SU-DHL-6 (cell line): ENCODE data around the gene ANKS1B.

Source experiments
- H2AFZ ChIP-seq: fragments of 200-600 bp; sonication (generic); 2 replicates; pipeline ENCODE4 v1.6.1; 2014; ENCODE audit warnings: low read depth, mild to moderate bottlenecking, moderate library complexity, mixed read lengths, antibody characterized with exemption, low read length; ENCODE audit not compliant: severe bottlenecking
- H3F3A ChIP-seq: fragments of 200-600 bp; shearing (Covaris generic); 2 replicates; pipeline ENCODE4 v1.6.0; 2016; ENCODE audit warnings: antibody characterized with exemption, mild to moderate bottlenecking; ENCODE audit not compliant: insufficient read depth
- H3K27ac ChIP-seq: fragments of 200-600 bp; sonication (generic); 2 replicates; pipeline ENCODE4 v1.5.1; 2016; ENCODE audit warnings: low read depth, mild to moderate bottlenecking, low read length, moderate library complexity, mixed read lengths
- H3K27me3 ChIP-seq: fragments of 200-600 bp; sonication (generic), shearing (Covaris generic); 2 replicates; pipeline ENCODE4 v1.6.0; 2014; ENCODE audit warnings: mild to moderate bottlenecking, low read length
- H3K36me3 ChIP-seq: fragments of 200-600 bp; sonication (generic); 2 replicates; pipeline ENCODE4 v1.6.1; 2014; ENCODE audit warnings: mild to moderate bottlenecking, low read length, mixed read lengths
- H3K4me2 ChIP-seq: fragments of 300-600, 200-600 bp; shearing (Covaris generic), sonication (generic); 2 replicates; pipeline ENCODE4 v1.6.0; 2014; ENCODE audit warnings: low read length, low read depth, mild to moderate bottlenecking; ENCODE audit not compliant: poor library complexity, severe bottlenecking
- H3K4me3 ChIP-seq: fragments of 200-600 bp; sonication (generic); 2 replicates; pipeline ENCODE4 v1.5.1; 2014; ENCODE audit warnings: antibody characterized with exemption, low read length, mild to moderate bottlenecking, mixed read lengths; ENCODE audit not compliant: insufficient read depth, poor library complexity, severe bottlenecking
- H3K79me2 ChIP-seq: fragments of 200-600 bp; sonication (generic); 2 replicates; pipeline ENCODE4 v1.6.1; 2014; ENCODE audit warnings: mild to moderate bottlenecking, low read length, moderate library complexity; ENCODE audit not compliant: insufficient read depth
- H3K9ac ChIP-seq: fragments of 200-600 bp; sonication (generic); 2 replicates; pipeline ENCODE4 v1.7.0; 2014; ENCODE audit warnings: mild to moderate bottlenecking, low read length
- H3K9me2 ChIP-seq: fragments of 200-600 bp; sonication (generic); replicated peaks from 2 replicates; pipeline ENCODE4 v1.6.1; 2014; ENCODE audit warnings: low read length; ENCODE audit not compliant: insufficient read depth
- H3K9me3 ChIP-seq: fragments of 200-600 bp; sonication (generic); 2 replicates; pipeline ENCODE4 v1.6.1; 2014; ENCODE audit warnings: low read length, mixed read lengths; ENCODE audit not compliant: insufficient read depth
- H4K20me1 ChIP-seq: fragments of 200-600 bp; sonication (generic); 2 replicates; pipeline ENCODE4 v1.6.1; 2014; ENCODE audit warnings: low read depth, mild to moderate bottlenecking, antibody characterized with exemption, low read length, moderate library complexity, mixed read lengths
- CTCF ChIP-seq: fragments of 200-600 bp; sonication (generic); IDR thresholded peaks from one replicate; pipeline ENCODE4 v1.5.1; 2017; ENCODE audit warnings: antibody characterized with exemption, mild to moderate bottlenecking, low read length, moderate library complexity; ENCODE audit not compliant: insufficient read depth, poor library complexity, severe bottlenecking
- EZH2phosphoT487 ChIP-seq: fragments of 200-600 bp; sonication (generic), shearing (Covaris generic); conservative IDR thresholded peaks from 2 replicates; pipeline ENCODE4 v1.6.1; 2018; ENCODE audit warnings: mild to moderate bottlenecking, antibody characterized with exemption, low read length, moderate library complexity, mixed read lengths

Gene ANKS1B

GRCh38 chr12:98698603-98699463, 1285.9 kb downstream of the ANKS1B start:
- no peaks in the 10 kb centered on the region for H4K20me1 ChIP-seq
- H3K9me2 ChIP-seq = no peaks in the 10 kb centered on the region
- H3K27ac ChIP-seq = no peak overlapping the region
- no peak overlapping the region for H3K4me3 ChIP-seq
- no peaks in the 10 kb centered on the region for H3K27me3 ChIP-seq
- no peaks in the 10 kb centered on the region for H3K79me2 ChIP-seq
- H3K9me3 ChIP-seq = no peaks in the 10 kb centered on the region
- H3K36me3 ChIP-seq = peaks cover 17% of the 10 kb centered on the region; the same call in 1 of the 2 replicates
- H2AFZ ChIP-seq = peak overlapping the region; percentile 9
- H3K9ac ChIP-seq = no peak overlapping the region
- H3F3A ChIP-seq = no peaks in the 10 kb centered on the region
- TF ChIP-seq EZH2phosphoT487 (no peak), CTCF (peak; percentile 67)
- no peak overlapping the region for H3K4me2 ChIP-seq

DNA sequence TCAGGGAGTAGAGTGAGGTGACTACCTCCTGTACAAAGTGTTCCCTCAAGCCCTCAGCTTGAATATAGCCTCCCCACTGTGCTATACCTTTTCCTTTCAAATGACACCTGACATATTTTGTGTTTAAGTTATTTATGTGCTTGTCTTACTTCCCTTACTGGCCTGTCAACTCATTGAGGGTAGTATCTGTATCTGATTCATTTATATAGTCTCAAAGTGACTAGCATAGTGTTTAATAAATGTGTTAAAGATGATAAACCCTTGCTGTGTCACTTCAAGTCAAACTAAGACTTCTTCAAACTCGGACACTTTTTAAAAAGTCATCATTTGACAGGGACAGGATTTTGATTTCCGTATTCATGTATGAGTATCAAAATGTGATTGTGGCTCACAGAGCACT, 1287.5 kb downstream of the ANKS1B start:
- Histone ChIP-seq H3K9ac (no peak overlapping the region), H3F3A (no peaks in the 10 kb centered on the region), H3K36me3 (peaks cover 19% of the 10 kb centered on the region; the same call in 1 of the 2 replicates), H3K4me2 (no peak overlapping the region), H3K27ac (no peak overlapping the region), H3K4me3 (no peak overlapping the region), H3K9me3 (no peaks in the 10 kb centered on the region), H2AFZ (no peak overlapping the region), H3K79me2 (no peaks in the 10 kb centered on the region), H4K20me1 (no peaks in the 10 kb centered on the region), H3K9me2 (no peaks in the 10 kb centered on the region), H3K27me3 (no peaks in the 10 kb centered on the region)
- TF ChIP-seq CTCF (no peak), EZH2phosphoT487 (no peak)

- TF ChIP-seq EZH2phosphoT487 (no peak), CTCF (no peak)
- no peak overlapping the region for H3K27ac ChIP-seq
- no peaks in the 10 kb centered on the region for H4K20me1 ChIP-seq
- no peak overlapping the region for H3K4me2 ChIP-seq
- H3K79me2 ChIP-seq = no peaks in the 10 kb centered on the region
- no peaks in the 10 kb centered on the region for H3F3A ChIP-seq
- H3K9me3 ChIP-seq = no peaks in the 10 kb centered on the region
- H3K9me2 ChIP-seq = no peaks in the 10 kb centered on the region
- no peak overlapping the region for H3K4me3 ChIP-seq
- H3K36me3 ChIP-seq = peaks cover 19% of the 10 kb centered on the region; the same call in 1 of the 2 replicates
- H2AFZ ChIP-seq = no peak overlapping the region
- no peak overlapping the region for H3K9ac ChIP-seq
- no peaks in the 10 kb centered on the region for H3K27me3 ChIP-seq
These were observed 1288.6 kb downstream of the ANKS1B start for GRCh38 chr12:98696036-98696646.
